ENCODE results near the gene FOCAD. TPM values are rescaled to one million over a fixed set of nuclear protein-coding genes. Genes with fewer than 3 reads are reported as not detected.

FOCAD gene
- total RNA-seq, 8 experiments from 2014 or later, result 23.1 to 59.7 (median 43.2) TPM

DNA sequence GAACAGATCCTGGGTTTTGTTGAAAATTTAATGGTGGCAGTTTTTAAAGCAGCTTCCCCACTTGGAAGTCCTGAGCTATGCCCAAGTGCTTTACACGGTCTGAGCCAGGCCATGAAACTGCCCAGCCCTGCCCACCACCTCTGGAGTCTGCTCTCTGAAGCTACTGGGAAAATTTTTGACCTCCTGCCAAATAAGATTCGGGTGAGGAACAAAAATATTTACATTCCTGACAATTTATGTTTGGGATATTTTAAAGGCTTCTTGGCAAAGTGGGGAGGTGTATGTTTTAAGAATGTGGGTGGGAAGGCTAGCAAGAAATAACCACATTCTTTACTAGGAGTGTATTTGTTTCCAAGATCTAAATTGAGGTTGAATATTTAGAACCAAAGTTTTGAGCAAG lies 297.4 kb downstream of the FOCAD start:
- Histone ChIP-seq H3K4me3 (no peak overlapping the region), H3K4me1 (replicated peaks in 1 of 2) (no peaks in the 10 kb centered on the region), H3K27ac (no peak overlapping the region)
- WGBS, 10 experiments, result 0 to 100% (median 80%) methylated on average over 1 of the region's 2 CpGs; no CpG with 5 or more reads in 5 of the 10 experiments
- peak in 3 of 8 experiments; percentile 68 to 87 (median 69) for ATAC-seq (replicated peaks in 6 of 8)
- in situ Hi-C loops (cut with MboI; ENCODE audit: low pct_unique_long_range_greater_than_20kb in 2 of 9, low sequenced_read_pairs in 9 of 9, unreplicated experiment in 9 of 9), result no loop called here

DNA sequence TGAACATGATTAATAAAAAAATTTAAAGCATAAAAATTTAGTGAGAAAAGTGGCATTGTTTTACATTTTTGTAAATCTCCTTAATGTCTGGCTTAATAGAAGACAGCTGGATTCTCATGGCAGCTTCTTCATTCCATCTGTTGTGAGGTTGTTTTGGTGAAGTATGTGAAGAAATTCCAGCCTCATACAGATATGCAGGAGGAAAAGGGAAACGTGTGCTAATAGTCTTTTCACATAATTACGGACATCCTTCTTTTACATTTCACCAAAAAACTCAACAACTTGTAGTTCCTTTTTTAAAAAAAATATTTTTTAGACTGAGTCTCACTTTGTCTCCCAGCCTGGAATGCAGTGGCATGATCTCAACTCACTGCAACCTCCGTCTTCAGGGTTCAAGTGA lies 300.4 kb downstream of the FOCAD start:
- 0 to 100% (median 73%) methylated on average over 1 to 3 of the region's 3 CpGs; no CpG with 5 or more reads in 2 of the 10 experiments for WGBS, 10 experiments
- H3K4me3 ChIP-seq, result no peak overlapping the region
- in situ Hi-C loops (cut with MboI; ENCODE audit: low pct_unique_long_range_greater_than_20kb in 2 of 9, low sequenced_read_pairs in 9 of 9, unreplicated experiment in 9 of 9), result no loop called here
- H3K27ac ChIP-seq, result no peak overlapping the region
- ATAC-seq (replicated peaks in 6 of 8), result no peak
- H3K4me1 ChIP-seq (replicated peaks in 1 of 2), result no peaks in the 10 kb centered on the region

DNA sequence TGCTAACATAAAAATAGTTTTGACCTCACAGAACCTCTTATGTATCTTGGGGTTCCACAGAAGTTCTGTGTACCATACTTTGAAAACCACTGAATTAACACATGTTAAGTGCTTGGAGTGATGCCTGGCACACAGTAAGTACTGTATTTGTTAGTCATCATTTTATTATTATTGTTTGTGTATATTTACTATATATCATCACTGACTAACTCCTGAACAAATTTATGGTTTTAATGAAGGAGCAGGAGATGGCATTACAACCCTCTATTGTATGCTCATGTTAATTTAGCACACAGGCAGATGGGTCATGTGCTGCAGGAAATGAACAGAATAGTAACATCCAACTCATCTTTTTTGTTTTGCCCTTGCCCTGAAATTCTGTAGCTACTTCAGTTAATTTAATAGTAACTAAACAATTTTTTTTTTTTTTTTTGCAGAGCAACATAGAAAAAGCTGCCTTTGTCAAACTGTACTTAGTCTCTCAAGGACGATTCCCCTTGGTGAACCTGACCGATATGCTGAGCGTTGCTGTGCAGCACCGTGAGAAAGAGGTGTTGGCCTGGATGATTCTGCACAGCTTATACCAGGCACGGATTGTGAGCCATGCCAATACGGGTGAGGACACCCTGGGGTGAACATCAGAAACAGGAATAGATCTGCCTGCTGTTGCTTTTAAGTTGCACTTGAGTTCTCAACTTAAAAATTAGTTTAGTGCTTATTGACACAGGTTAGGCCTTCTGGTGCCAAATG lies 302.0 kb downstream of the FOCAD start:
- WGBS, 10 experiments, result 80 to 100% (median 100%) methylated on average over 1 to 6 of the region's 6 CpGs; no CpG with 5 or more reads in 1 of the 10 experiments
- Histone ChIP-seq H3K4me1 (replicated peaks in 1 of 2) (no peaks in the 10 kb centered on the region), H3K4me3 (no peak overlapping the region), H3K27ac (no peak overlapping the region)
- in situ Hi-C loops (cut with MboI; ENCODE audit: low pct_unique_long_range_greater_than_20kb in 2 of 9, low sequenced_read_pairs in 9 of 9, unreplicated experiment in 9 of 9), result no loop called here
- no peak for ATAC-seq (replicated peaks in 6 of 8)

DNA sequence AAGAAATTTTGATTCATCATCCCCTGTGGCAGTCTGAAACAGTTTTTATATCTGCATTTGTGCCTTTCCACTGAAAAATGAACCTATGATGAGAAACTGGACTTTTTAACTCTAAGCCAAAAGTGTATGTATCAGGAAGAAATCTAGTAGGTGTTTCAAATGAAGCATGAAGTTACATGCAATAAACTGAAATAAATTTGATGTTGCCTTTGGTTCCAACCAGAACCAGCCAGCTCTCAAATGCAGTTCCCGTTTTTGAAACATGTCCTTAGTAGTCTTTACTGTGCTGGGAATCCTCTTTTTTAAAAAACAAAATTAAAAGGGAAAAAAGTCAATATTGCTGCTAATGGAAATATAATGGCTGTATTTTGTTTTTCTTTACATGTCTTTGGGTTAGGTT lies 303.5 kb downstream of the FOCAD start:
- no peaks in the 10 kb centered on the region for H3K4me1 ChIP-seq (replicated peaks in 1 of 2)
- in situ Hi-C loops (cut with MboI; ENCODE audit: low pct_unique_long_range_greater_than_20kb in 2 of 9, low sequenced_read_pairs in 9 of 9, unreplicated experiment in 9 of 9), result no loop called here
- H3K4me3 ChIP-seq, result no peak overlapping the region
- no peak for ATAC-seq (replicated peaks in 6 of 8)
- no peak overlapping the region for H3K27ac ChIP-seq
- 70 to 100% (median 96%) methylated on average over 1 of the region's 1 CpG; no CpG with 5 or more reads in 2 of the 10 experiments for WGBS, 10 experiments

DNA sequence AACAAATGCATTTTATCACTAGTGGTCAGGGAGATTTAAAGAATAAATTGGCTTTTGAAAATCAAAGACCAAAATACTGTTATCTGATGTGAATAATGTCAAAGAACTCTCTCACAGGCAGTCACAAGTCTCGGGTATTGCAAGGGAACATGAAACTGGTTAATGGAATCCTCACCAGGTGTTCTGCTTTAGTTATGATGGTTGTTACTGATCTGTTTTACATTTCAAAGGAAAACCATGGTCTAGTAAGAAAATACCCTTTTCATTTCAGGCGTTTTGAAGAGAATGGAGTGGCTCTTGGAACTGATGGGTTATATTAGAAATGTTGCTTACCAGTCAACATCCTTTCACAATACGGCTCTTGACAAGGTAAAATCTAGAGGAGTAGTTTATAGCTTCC lies 304.0 kb downstream of the FOCAD start:
- no peak for ATAC-seq (replicated peaks in 6 of 8)
- H3K4me1 ChIP-seq (replicated peaks in 1 of 2), result no peaks in the 10 kb centered on the region
- in situ Hi-C loops (cut with MboI; ENCODE audit: low pct_unique_long_range_greater_than_20kb in 2 of 9, low sequenced_read_pairs in 9 of 9, unreplicated experiment in 9 of 9), result no loop called here
- H3K27ac ChIP-seq, result no peak overlapping the region
- WGBS, 10 experiments, result 70 to 100% (median 88%) methylated on average over 1 to 3 of the region's 3 CpGs; no CpG with 5 or more reads in 1 of the 10 experiments
- H3K4me3 ChIP-seq, result no peak overlapping the region

DNA sequence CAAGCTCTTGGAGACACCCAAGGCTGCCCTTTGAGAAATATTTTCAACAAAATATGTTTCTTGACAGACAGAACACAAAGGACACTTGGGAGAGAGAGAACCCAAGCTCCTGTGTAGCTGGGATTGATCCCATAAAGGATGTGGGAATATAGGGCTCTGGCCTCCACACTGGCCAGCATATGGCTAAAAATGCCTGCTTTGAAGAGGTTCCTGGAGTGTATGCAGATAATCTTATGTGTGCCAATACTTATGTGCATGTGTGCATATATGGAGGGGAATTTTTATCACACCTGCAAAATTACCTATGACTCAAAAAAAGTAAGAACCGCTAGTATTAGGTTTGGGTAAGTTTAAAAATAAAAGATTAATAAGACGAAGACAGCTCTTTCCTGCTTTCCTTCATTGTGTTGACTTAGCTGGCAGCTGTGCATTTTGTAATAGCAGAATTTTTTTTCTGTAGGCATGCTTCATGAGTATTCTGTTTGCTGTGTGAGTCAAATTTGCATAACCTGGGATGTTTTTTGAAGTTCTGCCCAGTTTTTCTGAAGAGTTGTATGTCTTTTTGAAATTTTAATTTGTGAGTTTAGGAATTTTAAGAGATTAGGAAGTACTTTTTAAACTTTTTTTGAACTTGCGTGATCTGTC lies 304.7 kb downstream of the FOCAD start:
- in situ Hi-C loops (cut with MboI; ENCODE audit: low pct_unique_long_range_greater_than_20kb in 2 of 9, low sequenced_read_pairs in 9 of 9, unreplicated experiment in 9 of 9), result no loop called here
- Histone ChIP-seq H3K27ac (no peak overlapping the region), H3K4me1 (replicated peaks in 1 of 2) (no peaks in the 10 kb centered on the region), H3K4me3 (no peak overlapping the region)
- 0 to 100% (median 37%) methylated on average over 1 to 3 of the region's 3 CpGs for WGBS, 10 experiments
- peak in 3 of 8 experiments; percentile 76 to 96 (median 83) for ATAC-seq (replicated peaks in 6 of 8)

DNA sequence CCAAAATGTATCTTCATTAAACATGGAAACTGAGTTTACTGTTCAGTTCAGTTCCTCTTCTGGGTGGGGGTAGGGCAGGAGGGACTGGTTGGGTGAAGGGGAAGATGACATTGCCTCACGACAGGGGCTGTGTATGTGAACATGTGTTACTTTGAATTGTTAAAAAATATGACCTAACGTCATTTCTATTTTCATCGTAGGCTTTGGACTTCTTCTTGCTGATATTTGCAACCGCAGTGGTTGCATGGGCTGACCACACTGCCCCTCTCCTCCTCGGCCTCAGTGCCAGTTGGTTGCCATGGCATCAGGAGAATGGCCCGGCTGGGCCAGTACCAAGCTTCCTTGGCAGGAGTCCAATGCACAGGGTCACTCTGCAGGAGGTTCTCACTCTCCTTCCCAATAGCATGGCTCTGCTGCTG lies 305.9 kb downstream of the FOCAD start:
- peak in 3 of 8 experiments; percentile 35 to 97 (median 42) for ATAC-seq (replicated peaks in 6 of 8)
- Histone ChIP-seq H3K4me3 (no peak overlapping the region), H3K4me1 (replicated peaks in 1 of 2) (no peaks in the 10 kb centered on the region), H3K27ac (no peak overlapping the region)
- in situ Hi-C loops (cut with MboI; ENCODE audit: low pct_unique_long_range_greater_than_20kb in 2 of 9, low sequenced_read_pairs in 9 of 9, unreplicated experiment in 9 of 9), result no loop called here
- 58 to 97% (median 80%) methylated on average over 1 to 6 of the region's 6 CpGs; no CpG with 5 or more reads in 5 of the 10 experiments for WGBS, 10 experiments

DNA sequence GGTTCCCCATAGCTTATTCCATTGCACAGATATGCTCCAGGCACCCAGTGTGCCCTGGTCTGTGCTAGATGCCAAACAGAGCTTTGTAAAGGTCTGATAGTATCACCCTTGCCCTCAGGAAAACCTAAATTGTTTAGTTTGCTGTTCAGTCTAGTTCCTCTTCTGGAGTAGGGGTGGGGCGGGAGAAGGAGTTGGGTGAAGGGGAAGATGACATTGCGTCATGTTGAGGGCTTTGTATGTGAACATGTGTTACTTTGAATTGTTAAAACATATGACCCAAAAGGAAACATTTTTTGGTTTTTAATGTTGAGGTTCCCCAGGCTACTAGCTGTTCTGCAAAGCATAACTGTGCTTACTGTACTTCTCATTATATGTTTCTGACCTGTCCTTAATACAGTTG lies 306.8 kb downstream of the FOCAD start:
- in situ Hi-C loops (cut with MboI; ENCODE audit: low pct_unique_long_range_greater_than_20kb in 2 of 9, low sequenced_read_pairs in 9 of 9, unreplicated experiment in 9 of 9), result no loop called here
- H3K4me1 ChIP-seq (replicated peaks in 1 of 2), result no peaks in the 10 kb centered on the region
- WGBS, 10 experiments, result 84 to 100% (median 96%) methylated on average over 1 to 2 of the region's 2 CpGs; no CpG with 5 or more reads in 6 of the 10 experiments
- ATAC-seq (replicated peaks in 6 of 8), result no peak
- H3K4me3 ChIP-seq, result no peak overlapping the region
- H3K27ac ChIP-seq, result no peak overlapping the region

DNA sequence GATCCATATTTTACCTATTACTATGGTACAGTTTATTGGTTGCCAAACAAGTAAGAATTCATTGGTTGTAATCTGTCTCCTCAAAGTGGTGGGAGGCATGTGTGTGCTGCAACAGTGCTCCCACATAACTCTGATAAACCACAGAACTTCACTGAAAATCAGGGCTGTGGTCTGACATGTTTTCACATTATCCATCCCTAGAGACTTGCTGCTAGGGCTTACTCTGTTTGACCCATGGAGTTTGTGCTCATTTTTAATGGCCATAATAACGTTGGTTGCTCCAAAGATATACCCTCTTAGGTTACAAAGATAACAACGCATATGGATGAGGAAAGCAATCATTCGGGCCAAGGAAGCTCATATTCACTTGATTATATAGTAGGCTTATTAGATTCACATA lies 310.4 kb downstream of the FOCAD start:
- ATAC-seq (replicated peaks in 6 of 8), result no peak

DNA sequence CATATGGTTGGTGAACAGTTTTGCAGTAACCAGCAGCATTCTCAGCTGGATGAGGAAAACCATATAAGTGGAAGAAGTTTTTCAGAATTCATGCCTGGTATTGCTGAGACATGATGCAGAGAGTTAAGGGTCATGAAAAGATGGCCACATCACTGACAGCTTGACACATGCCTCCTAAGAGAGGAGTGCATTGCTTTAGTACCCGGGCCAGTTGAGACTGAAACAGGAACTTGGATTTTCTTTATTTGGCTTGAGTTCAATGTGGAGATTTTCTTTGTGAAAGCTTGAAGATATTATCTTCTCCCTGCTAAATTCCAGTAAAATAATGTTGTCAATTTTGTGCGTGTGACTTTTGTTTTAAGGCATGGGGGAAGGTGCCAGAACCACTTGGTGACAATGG lies 311.6 kb downstream of the FOCAD start:
- WGBS, 10 experiments, result 60 to 100% (median 98%) methylated on average over 1 to 2 of the region's 2 CpGs; no CpG with 5 or more reads in 4 of the 10 experiments
- Histone ChIP-seq H3K4me3 (no peak overlapping the region), H3K4me1 (replicated peaks in 1 of 2) (no peaks in the 10 kb centered on the region), H3K27ac (no peak overlapping the region)
- in situ Hi-C loops (cut with MboI; ENCODE audit: low pct_unique_long_range_greater_than_20kb in 2 of 9, low sequenced_read_pairs in 9 of 9, unreplicated experiment in 9 of 9), result no loop called here
- no peak for ATAC-seq (replicated peaks in 6 of 8)

More for the DNA sequence above, 310.4 kb downstream of the FOCAD start:
- Histone ChIP-seq H3K4me3 (no peak overlapping the region), H3K27ac (no peak overlapping the region), H3K4me1 (replicated peaks in 1 of 2) (no peaks in the 10 kb centered on the region)
- 86 to 100% (median 95%) methylated on average over 1 to 3 of the region's 3 CpGs; no CpG with 5 or more reads in 1 of the 10 experiments for WGBS, 10 experiments
- in situ Hi-C loops (cut with MboI; ENCODE audit: low pct_unique_long_range_greater_than_20kb in 2 of 9, low sequenced_read_pairs in 9 of 9, unreplicated experiment in 9 of 9), result no loop called here

DNA sequence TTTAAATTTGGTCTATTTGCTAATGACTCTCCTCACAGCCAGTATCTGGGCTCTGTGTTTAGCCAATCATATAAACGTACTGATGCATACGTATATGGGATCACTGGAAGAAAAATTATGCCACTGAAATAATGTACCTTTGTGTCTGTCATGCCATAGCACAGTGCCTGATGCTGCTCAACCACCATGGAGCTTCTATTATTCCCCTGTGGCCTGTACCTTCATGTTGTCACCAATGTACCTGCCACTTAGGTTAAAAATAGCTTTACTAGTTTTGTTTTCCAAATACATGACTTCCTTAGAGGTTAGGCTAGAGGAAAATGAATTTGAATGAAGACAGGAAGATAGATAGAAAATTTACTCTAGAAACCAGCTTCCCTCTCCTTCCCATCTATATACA lies 312.8 kb downstream of the FOCAD start:
- Histone ChIP-seq H3K27ac (no peak overlapping the region), H3K4me3 (no peak overlapping the region), H3K4me1 (replicated peaks in 1 of 2) (no peaks in the 10 kb centered on the region)
- in situ Hi-C loops (cut with MboI; ENCODE audit: low pct_unique_long_range_greater_than_20kb in 2 of 9, low sequenced_read_pairs in 9 of 9, unreplicated experiment in 9 of 9), result no loop called here
- no peak for ATAC-seq (replicated peaks in 6 of 8)
- WGBS, 10 experiments, result 80 to 100% (median 100%) methylated on average over 1 to 2 of the region's 2 CpGs; no CpG with 5 or more reads in 1 of the 10 experiments

DNA sequence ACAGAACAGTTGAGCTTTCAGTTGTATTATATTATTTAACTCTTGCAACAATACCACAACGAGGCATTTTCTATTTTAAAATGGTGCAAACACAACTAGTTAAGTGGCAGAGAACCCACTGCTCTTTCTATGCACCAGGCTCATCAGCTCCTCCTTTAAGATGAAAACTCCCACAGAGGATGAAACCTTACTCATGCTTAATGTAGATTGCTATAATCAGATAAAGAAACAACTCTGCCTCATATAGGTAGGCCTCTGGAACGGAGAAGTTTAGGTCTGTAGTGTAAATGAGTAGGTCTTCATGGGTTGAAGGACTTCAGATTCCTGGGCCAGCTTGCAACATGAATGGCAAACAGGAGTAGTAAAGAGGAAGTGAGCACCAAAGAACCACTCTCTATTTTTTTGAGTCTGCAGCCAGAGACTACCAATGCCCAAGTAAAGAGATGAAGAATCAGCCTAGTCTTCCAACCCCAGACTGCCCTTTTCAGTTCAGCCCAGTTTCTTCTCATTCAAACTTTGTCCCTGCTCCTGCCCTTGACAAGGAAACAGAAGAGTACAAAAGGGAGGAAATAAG lies 313.5 kb downstream of the FOCAD start:
- Histone ChIP-seq H3K27ac (no peak overlapping the region), H3K4me1 (replicated peaks in 1 of 2) (no peaks in the 10 kb centered on the region), H3K4me3 (no peak overlapping the region)
- no peak for ATAC-seq (replicated peaks in 6 of 8)
- WGBS, 10 experiments, result 78 to 100% (median 91%) methylated on average over 1 to 2 of the region's 2 CpGs; no CpG with 5 or more reads in 3 of the 10 experiments
- in situ Hi-C loops (cut with MboI; ENCODE audit: low pct_unique_long_range_greater_than_20kb in 2 of 9, low sequenced_read_pairs in 9 of 9, unreplicated experiment in 9 of 9), result no loop called here

DNA sequence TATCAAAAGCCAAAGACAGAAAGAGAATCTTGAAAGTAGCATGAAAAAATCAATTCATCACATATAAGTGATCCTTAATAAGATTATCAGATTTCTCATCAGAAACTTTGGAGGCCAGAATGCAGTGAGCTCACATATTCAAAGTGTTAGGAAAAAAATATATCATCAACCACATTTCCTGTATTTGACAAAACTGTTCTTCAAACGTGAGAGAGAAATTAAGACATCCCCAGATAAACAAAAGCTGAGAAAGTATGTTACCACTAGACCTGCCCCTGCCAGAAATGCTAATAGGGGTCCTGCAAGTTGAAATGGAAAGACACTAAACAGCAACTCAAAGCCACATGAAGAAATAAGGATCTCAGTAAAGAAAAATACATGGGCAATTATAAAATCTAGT lies 317.5 kb downstream of the FOCAD start:
- WGBS, 10 experiments, result 0 to 80% (median 43%) methylated on average over 1 of the region's 1 CpG; no CpG with 5 or more reads in 3 of the 10 experiments
- in situ Hi-C loops (cut with MboI; ENCODE audit: low pct_unique_long_range_greater_than_20kb in 2 of 9, low sequenced_read_pairs in 9 of 9, unreplicated experiment in 9 of 9), result no loop called here
- H3K4me1 ChIP-seq (replicated peaks in 1 of 2), result no peaks in the 10 kb centered on the region

More for the DNA sequence above, 317.5 kb downstream of the FOCAD start:
- Histone ChIP-seq H3K4me3 (no peak overlapping the region), H3K27ac (no peak overlapping the region)
- no peak for ATAC-seq (replicated peaks in 6 of 8)

Measured in motor neuron (in vitro differentiated cells).